Measurements from ENCODE around the gene OR56B1. TPM values are rescaled to one million over a fixed set of nuclear protein-coding genes. Genes with fewer than 3 reads are reported as not detected.

Gene OR56B1
- total RNA-seq, 1 donor from 2014 or later: not detected

GRCh38 chr11:5727691-5728090 lies 8.6 kb upstream of the OR56B1 start:
- DNase-seq (ENCODE audit: low spot score): peak; percentile 23

- no peak for DNase-seq (ENCODE audit: low spot score)
Measured at GRCh38 chr11:5737091-5737490, 843 bp downstream of the OR56B1 start.

GRCh38 chr11:5737670-5738392 lies 1.6 kb downstream of the OR56B1 start:
- no peak for DNase-seq (ENCODE audit: low spot score)

GRCh38 chr11:5738431-5738830 lies 2.2 kb downstream of the OR56B1 start:
- DNase-seq (ENCODE audit: low spot score): no peak

- DNase-seq (ENCODE audit: low spot score): no peak
Measured at GRCh38 chr11:5746614-5747013, 10.4 kb downstream of the OR56B1 start.

- no peak for DNase-seq (ENCODE audit: low spot score)
Measured at GRCh38 chr11:5749836-5750235, 13.6 kb downstream of the OR56B1 start.

- no peak for DNase-seq (ENCODE audit: low spot score)
Measured at GRCh38 chr11:5753943-5754342, 17.7 kb downstream of the OR56B1 start, which contains the start of gene OR52N4. Gene OR52N4, plus strand, starts transcription at chr11:5754243. Its CDS starts 498 bp downstream, at chr11:5754741.

- DNase-seq (ENCODE audit: low spot score): no peak
Measured at GRCh38 chr11:5767056-5767455, 30.8 kb downstream of the OR56B1 start.

GRCh38 chr11:5783255-5783654 lies 47.0 kb downstream of the OR56B1 start, which contains the start of gene OR52N5:
Gene OR52N5, minus strand, starts transcription at chr11:5783355. Its CDS starts 4,721 bp downstream, at chr11:5778634.
- DNase-seq (ENCODE audit: low spot score): no peak

Other genes starting within 250 kb of the OR56B1 start
- gene OR52D1, start 247.8 kb upstream of the OR56B1 start, total RNA-seq (ENCODE audit: insufficient read depth, low replicate concordance): not detected
- gene UBQLN3, start 226.5 kb upstream of the OR56B1 start, total RNA-seq (ENCODE audit: insufficient read depth, low replicate concordance): 2.6 TPM
- not detected for gene UBQLNL, start 219.7 kb upstream of the OR56B1 start, total RNA-seq (ENCODE audit: insufficient read depth, low replicate concordance)
- gene OR52H1, start 187.9 kb upstream of the OR56B1 start, total RNA-seq (ENCODE audit: insufficient read depth, low replicate concordance): 1.7 TPM
- gene OR52B6, start 155.6 kb upstream of the OR56B1 start, total RNA-seq (ENCODE audit: insufficient read depth, low replicate concordance): not detected
- gene TRIM6, start 139.8 kb upstream of the OR56B1 start, total RNA-seq (ENCODE audit: insufficient read depth, low replicate concordance): 4.1 TPM
- 10.1 TPM for gene TRIM34, start 111.4 kb upstream of the OR56B1 start, total RNA-seq (ENCODE audit: insufficient read depth, low replicate concordance)
- 22.9 TPM for gene TRIM5, start 51.4 kb upstream of the OR56B1 start, total RNA-seq (ENCODE audit: insufficient read depth, low replicate concordance)
- 67.7 TPM for gene TRIM22, start 46.7 kb upstream of the OR56B1 start, total RNA-seq (ENCODE audit: insufficient read depth, low replicate concordance)
- 1.9 TPM for gene OR52N4, start 17.8 kb downstream of the OR56B1 start, total RNA-seq (ENCODE audit: insufficient read depth, low replicate concordance)
- gene OR52N5, start 46.9 kb downstream of the OR56B1 start, total RNA-seq (ENCODE audit: insufficient read depth, low replicate concordance): 0.72 TPM
- gene OR52N1, start 54.8 kb downstream of the OR56B1 start, total RNA-seq (ENCODE audit: insufficient read depth, low replicate concordance): 0.96 TPM
- gene OR52N2, start 72.5 kb downstream of the OR56B1 start, total RNA-seq (ENCODE audit: insufficient read depth, low replicate concordance): not detected
- not detected for gene OR52E6, start 105.4 kb downstream of the OR56B1 start, total RNA-seq (ENCODE audit: insufficient read depth, low replicate concordance)
- 1.9 TPM for gene OR52E8, start 121.2 kb downstream of the OR56B1 start, total RNA-seq (ENCODE audit: insufficient read depth, low replicate concordance)
- 4.6 TPM for gene OR52E4, start 144.2 kb downstream of the OR56B1 start, total RNA-seq (ENCODE audit: insufficient read depth, low replicate concordance)
- 0.96 TPM for gene OR52E5, start 156.8 kb downstream of the OR56B1 start, total RNA-seq (ENCODE audit: insufficient read depth, low replicate concordance)
- 2.6 TPM for gene OR56A3, start 205.8 kb downstream of the OR56B1 start, total RNA-seq (ENCODE audit: insufficient read depth, low replicate concordance)
- 5.5 TPM for gene OR56A5, start 232.0 kb downstream of the OR56B1 start, total RNA-seq (ENCODE audit: insufficient read depth, low replicate concordance)

Measured in umbilical cord (tissue), 2 donors.